ENCODE measurements around the gene P2RX3. TPM values are rescaled to one million over a fixed set of nuclear protein-coding genes. Genes with fewer than 3 reads are reported as not detected.
"Not testable (repeated sequence)": the region's sequence is repeated elsewhere in the genome, so short reads cannot be mapped to it uniquely, and the experiment has no call there.

Gene P2RX3
- total and polyA plus RNA-seq, 2 of the 8 experiments (the other 6 are each of a cell fraction or from before 2014, with no cell fraction given) = 0.45 to 0.47 TPM

GRCh38 chr11:57402188-57403002, 64.2 kb downstream of the P2RX3 start (continued):
- no peak for TF ChIP-seq EP300 (IDR thresholded peaks at IDR 0.05; ENCODE audit: borderline replicate concordance in 1 of 2, low read depth in 2 of 2, low read length in 2 of 2)
- TF ChIP-seq FOSL1 (IDR thresholded peaks at IDR 0.05; ENCODE audit: insufficient read depth, low read depth, low read length) = no peak
- TF ChIP-seq, protein P1, sequence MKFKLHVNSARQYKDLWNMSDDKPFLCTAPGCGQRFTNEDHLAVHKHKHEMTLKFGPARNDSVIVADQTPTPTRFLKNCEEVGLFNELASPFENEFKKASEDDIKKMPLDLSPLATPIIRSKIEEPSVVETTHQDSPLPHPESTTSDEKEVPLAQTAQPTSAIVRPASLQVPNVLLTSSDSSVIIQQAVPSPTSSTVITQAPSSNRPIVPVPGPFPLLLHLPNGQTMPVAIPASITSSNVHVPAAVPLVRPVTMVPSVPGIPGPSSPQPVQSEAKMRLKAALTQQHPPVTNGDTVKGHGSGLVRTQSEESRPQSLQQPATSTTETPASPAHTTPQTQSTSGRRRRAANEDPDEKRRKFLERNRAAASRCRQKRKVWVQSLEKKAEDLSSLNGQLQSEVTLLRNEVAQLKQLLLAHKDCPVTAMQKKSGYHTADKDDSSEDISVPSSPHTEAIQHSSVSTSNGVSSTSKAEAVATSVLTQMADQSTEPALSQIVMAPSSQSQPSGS (IDR thresholded peaks at IDR 0.05; ENCODE audit: low read length) = no peak
- no peak for TF ChIP-seq TAF7 (optimal IDR thresholded peaks at IDR 0.05; ENCODE audit: borderline replicate concordance, low read depth, low read length)
- no peak for TF ChIP-seq NANOG (IDR thresholded peaks at IDR 0.05; ENCODE audit: insufficient read depth, low read depth, low read length, poor library complexity, severe bottlenecking)
- no peak for TF ChIP-seq CBX5 (IDR thresholded peaks at IDR 0.05; ENCODE audit: low read depth, low read length)

GRCh38 chr11:57403003-57403801, 65.0 kb downstream of the P2RX3 start:
- CTCF ChIA-PET (ENCODE audit: partially characterized antibody) = interaction anchor here (0.6 to 1.2 kb wide), 5 partner anchors 23 to 1031 kb away, joined by 3 read pairs; no protein-coding TSS in a partner anchor
- H3K23ac ChIP-seq (ENCODE audit: insufficient read length); H3K27ac ChIP-seq (ENCODE audit: low read depth, low read length); H4K8ac ChIP-seq (ENCODE audit: extremely low read depth, insufficient read depth, low read length); H4K20me1 ChIP-seq (replicated peaks in 1 of 2; ENCODE audit: control insufficient read depth in 1 of 2, insufficient read depth in 2 of 2, low read length in 2 of 2); H3K4me1 ChIP-seq (replicated peaks in 1 of 4; ENCODE audit: control insufficient read depth in 3 of 4, insufficient read depth in 4 of 4, low read length in 3 of 4); H4K5ac ChIP-seq (ENCODE audit: insufficient read length, low read depth, low read length); FAIRE-seq; H2AK5ac ChIP-seq (ENCODE audit: low read depth, low read length); H2BK20ac ChIP-seq (ENCODE audit: low read length); H2AFZ ChIP-seq (ENCODE audit: low read length); H2BK120ac ChIP-seq (replicated peaks; ENCODE audit: low read depth, low read length); H3K27me3 ChIP-seq (replicated peaks in 1 of 4; ENCODE audit: control insufficient read depth in 3 of 4, extremely low read depth in 1 of 4, insufficient read depth in 3 of 4, low read length in 3 of 4); H3K4ac ChIP-seq (replicated peaks; ENCODE audit: insufficient read length, low read depth, low read length); H3K4me2 ChIP-seq (ENCODE audit: insufficient read depth in 1 of 2, low read depth in 2 of 2, low read length in 2 of 2); H2BK5ac ChIP-seq (ENCODE audit: low read depth, low read length); H4K91ac ChIP-seq (replicated peaks; ENCODE audit: insufficient read length, low read length); H3K4me3 ChIP-seq (ENCODE audit: extremely low read depth in 1 of 4, insufficient read depth in 2 of 4, low read depth in 3 of 4, low read length in 4 of 4); H2BK12ac ChIP-seq (ENCODE audit: low read depth, low read length); H3K18ac ChIP-seq (ENCODE audit: extremely low read depth, low read length); H3K79me1 ChIP-seq (ENCODE audit: low read depth, low read length); H3K56ac ChIP-seq (replicated peaks; ENCODE audit: insufficient read length, low read depth, low read length); DNase-seq (ENCODE audit: low read depth in 1 of 2, low spot score in 2 of 2); H3K23me2 ChIP-seq (ENCODE audit: low read depth, low read length); H3K9me3 ChIP-seq (ENCODE audit: insufficient read depth in 2 of 2, low read depth in 1 of 2, low read length in 1 of 2); H3K14ac ChIP-seq (ENCODE audit: insufficient read length); H3K79me2 ChIP-seq (ENCODE audit: control insufficient read depth in 1 of 2, insufficient read depth in 2 of 2, low read length in 2 of 2); H3K9ac ChIP-seq (replicated peaks in 1 of 4; ENCODE audit: extremely low read depth in 1 of 4, low read depth in 3 of 4, low read length in 3 of 4); H2BK15ac ChIP-seq (ENCODE audit: low read length): not testable (repeated sequence)
- WGBS, 2 experiments (ENCODE audit: extremely low coverage in 1 of 2, insufficient coverage in 1 of 2, insufficient read length in 1 of 2, insufficient replicate concordance in 2 of 2, low coverage in 1 of 2, low lambda C conversion rate in 2 of 2, missing lambda C conversion rate in 1 of 2) = 81% methylated on average over 6 of the region's 6 CpGs; no CpG with 5 or more reads in 1 of the 2 experiments
- POLR2A ChIA-PET (ENCODE audit: partially characterized antibody) = interaction anchor here (1.0 to 1.2 kb wide), 3 partner anchors 10 to 234 kb away, joined by 3 to 4 read pairs (median 4); no protein-coding TSS in a partner anchor
- H3K36me3 ChIP-seq (ENCODE audit: control insufficient read depth in 2 of 4, insufficient read depth in 4 of 4, low read length in 3 of 4) = peaks cover 4 to 13% (median 10%) of the 10 kb centered on the region in 4 experiments; a peak in 6 of 8 replicates

Measured in H1 (cell line).